HEK293T (cell line): ENCODE data around the gene AGTPBP1.
A peak's percentile ranks its signal among the peaks of the same experiment; 100 is the strongest.
"Not testable (repeated sequence)": the region's sequence is repeated elsewhere in the genome, so short reads cannot be mapped to it uniquely, and the experiment has no call there.

Experiments
- CTCF ChIA-PET: fragments of 350-600 bp; formaldehyde crosslinking; extraction: SDS; loops from one replicate; lab custom pipeline; 2021; ENCODE audit warnings: antibody characterized with exemption, inconsistent platforms; lab: Yijun Ruan, JAX
- POLR2A ChIA-PET: fragments of 350-600 bp; formaldehyde crosslinking; extraction: SDS; loops from one replicate; lab custom pipeline; 2020; ENCODE audit warnings: antibody characterized with exemption, inconsistent platforms; lab: Yijun Ruan, JAX
- DNase-seq: peaks from one replicate; pipeline ENCODE4 v3.0.0; 2012; ENCODE audit warnings: mixed read lengths; ENCODE audit errors: extremely low spot score
- ARNT ChIP-seq: fragments of 450-650 bp; IDR thresholded peaks from 2 replicates; pipeline ENCODE4 v1.6.1; 2017; ENCODE audit warnings: mild to moderate bottlenecking
- BHLHE40 ChIP-seq: fragments of 450-650 bp; IDR thresholded peaks from 2 replicates; pipeline ENCODE4 v1.6.1; 2016; ENCODE audit warnings: mild to moderate bottlenecking, moderate library complexity, borderline replicate concordance
- CTBP1 ChIP-seq: fragments of 450-650 bp; IDR thresholded peaks from 2 replicates; pipeline ENCODE4 v1.6.1; 2016; ENCODE audit warnings: borderline replicate concordance
- ELF4 ChIP-seq: fragments of 450-650 bp; IDR thresholded peaks from 2 replicates; pipeline ENCODE4 v1.6.1; 2017; ENCODE audit warnings: antibody characterized with exemption
- FOXA1 ChIP-seq: fragments of 450-650 bp; IDR thresholded peaks from 2 replicates; pipeline ENCODE4 v1.6.1; 2016; ENCODE audit warnings: mild to moderate bottlenecking
- FOXK2 ChIP-seq: fragments of 450-650 bp; IDR thresholded peaks from 2 replicates; pipeline ENCODE4 v1.6.1; 2016; ENCODE audit warnings: mild to moderate bottlenecking
- FOXM1 ChIP-seq: fragments of 450-650 bp; IDR thresholded peaks from 2 replicates; pipeline ENCODE4 v1.6.1; 2017; ENCODE audit warnings: mild to moderate bottlenecking, borderline replicate concordance
- HDGF ChIP-seq: fragments of 450-650 bp; IDR thresholded peaks from 2 replicates; pipeline ENCODE4 v1.6.1; 2017; ENCODE audit warnings: antibody characterized with exemption, borderline replicate concordance
- L3MBTL2 ChIP-seq: fragments of 450-650 bp; conservative IDR thresholded peaks from 2 replicates; pipeline ENCODE4 v1.6.1; 2016; ENCODE audit warnings: mild to moderate bottlenecking
- LEF1 ChIP-seq: fragments of 450-650 bp; IDR thresholded peaks from 2 replicates; pipeline ENCODE4 v1.6.1; 2017; ENCODE audit warnings: mild to moderate bottlenecking, borderline replicate concordance
- NFRKB ChIP-seq: fragments of 450-650 bp; IDR thresholded peaks from 2 replicates; pipeline ENCODE4 v1.6.1; 2016; ENCODE audit warnings: mild to moderate bottlenecking, moderate library complexity
- PKNOX1 ChIP-seq: fragments of 450-650 bp; IDR thresholded peaks from 2 replicates; pipeline ENCODE4 v1.6.1; 2016
- SP1 ChIP-seq: fragments of 450-650 bp; IDR thresholded peaks from 2 replicates; pipeline ENCODE4 v1.6.1; 2017
- SUZ12 ChIP-seq: fragments of 450-650 bp; IDR thresholded peaks from 2 replicates; pipeline ENCODE4 v1.6.1; 2016; ENCODE audit warnings: mild to moderate bottlenecking
- TARDBP ChIP-seq: fragments of 450-650 bp; IDR thresholded peaks from 2 replicates; pipeline ENCODE4 v1.6.1; 2016
- ZNF384 ChIP-seq: fragments of 450-650 bp; IDR thresholded peaks from 2 replicates; pipeline ENCODE4 v1.6.1; 2016

Gene AGTPBP1

GRCh38 chr9:85741875-85742596 lies at the start of gene AGTPBP1:
Gene AGTPBP1, minus strand, starts transcription at chr9:85741954. Its CDS starts 29,421 bp downstream, at chr9:85712533.
- no peak for TF ChIP-seq LEF1
- TF ChIP-seq NFRKB = no peak
- no peak for TF ChIP-seq ZNF384
- TF ChIP-seq L3MBTL2 = peak; percentile 30; the same call in 1 of the 2 replicates
- no peak for TF ChIP-seq SUZ12
- TF ChIP-seq CTBP1 = no peak
- no peak for TF ChIP-seq ELF4
- TF ChIP-seq HDGF = no peak
- TF ChIP-seq PKNOX1 = peak; percentile 91
- TF ChIP-seq ARNT = peak; percentile 56; the same call in 1 of the 2 replicates
- CTCF ChIA-PET = interaction anchor here (0.6 kb wide), 1 partner anchor 36 kb away, joined by 3 read pairs; no protein-coding TSS in a partner anchor
- peak; percentile 93 for DNase-seq
- POLR2A ChIA-PET = interaction anchor here (0.6 kb wide), 1 partner anchor 15 kb away, joined by 3 read pairs; no protein-coding TSS in a partner anchor

GRCh38 chr9:85786116-85786515 lies 44.4 kb upstream of the AGTPBP1 start:
- CTCF ChIA-PET, POLR2A ChIA-PET, DNase-seq: not testable (repeated sequence)

- POLR2A ChIA-PET, DNase-seq, CTCF ChIA-PET: not testable (repeated sequence)
These were observed 32.1 kb upstream of the AGTPBP1 start for GRCh38 chr9:85773844-85774243.

- POLR2A ChIA-PET, CTCF ChIA-PET, DNase-seq: not testable (repeated sequence)
These were observed 20.0 kb upstream of the AGTPBP1 start for GRCh38 chr9:85761802-85762201.

- CTCF ChIA-PET, DNase-seq, POLR2A ChIA-PET: not testable (repeated sequence)
These were observed 16.0 kb upstream of the AGTPBP1 start for GRCh38 chr9:85757716-85758115.

GRCh38 chr9:85756216-85756615 lies 14.5 kb upstream of the AGTPBP1 start:
- POLR2A ChIA-PET, CTCF ChIA-PET: not testable (repeated sequence)

GRCh38 chr9:85746309-85746708 lies 4.6 kb upstream of the AGTPBP1 start:
- CTCF ChIA-PET = no interaction called here
- POLR2A ChIA-PET = no interaction called here
- no peak for TF ChIP-seq FOXK2
- no peak for TF ChIP-seq CTBP1
- no peak for TF ChIP-seq FOXM1
- no peak for TF ChIP-seq ARNT
- no peak for TF ChIP-seq FOXA1
- no peak for TF ChIP-seq ELF4
- no peak for TF ChIP-seq SP1
- no peak for TF ChIP-seq HDGF
- no peak for TF ChIP-seq TARDBP
- no peak for TF ChIP-seq SUZ12
- TF ChIP-seq BHLHE40 = no peak
- no peak for TF ChIP-seq L3MBTL2
- no peak for TF ChIP-seq PKNOX1
- TF ChIP-seq ZNF384 = no peak
- TF ChIP-seq NFRKB = no peak
- no peak for DNase-seq

More at GRCh38 chr9:85756216-85756615, 14.5 kb upstream of the AGTPBP1 start:
- not testable (repeated sequence) for DNase-seq

GRCh38 chr9:85745203-85745602 lies 3.4 kb upstream of the AGTPBP1 start:
- POLR2A ChIA-PET = no interaction called here
- TF ChIP-seq TARDBP = no peak
- no peak for TF ChIP-seq ARNT
- TF ChIP-seq PKNOX1 = no peak
- TF ChIP-seq SUZ12 = no peak
- TF ChIP-seq FOXM1 = no peak
- TF ChIP-seq SP1 = no peak
- TF ChIP-seq FOXA1 = no peak
- TF ChIP-seq L3MBTL2 = no peak
- TF ChIP-seq LEF1 = no peak
- TF ChIP-seq HDGF = no peak
- no peak for TF ChIP-seq CTBP1
- TF ChIP-seq NFRKB = no peak
- no peak for TF ChIP-seq ZNF384
- TF ChIP-seq ELF4 = no peak
- TF ChIP-seq BHLHE40 = no peak
- TF ChIP-seq FOXK2 = no peak
- no peak for DNase-seq
- CTCF ChIA-PET = interaction anchor here (0.6 kb wide), 1 partner anchor 47 kb away, joined by 3 read pairs; no protein-coding TSS in a partner anchor
